K562 (cell line): ENCODE measurements around the gene ZNF749. TPM values are rescaled to one million over a fixed set of nuclear protein-coding genes. Genes with fewer than 3 reads are reported as not detected.

ENCODE experiments used
- DIDO1 ChIP-seq: fragments of 450-650 bp; IDR thresholded peaks from 2 replicates; pipeline ENCODE4 v1.6.1; 2016; ENCODE audit warnings: low read depth, missing biosample characterization, missing genetic modification characterization
- ELF1 ChIP-seq: fragments of 200-800 bp; sonication (Bioruptor generic); IDR thresholded peaks from 2 replicates; pipeline ENCODE4 v1.6.1; 2016; ENCODE audit warnings: missing genetic modification characterization, missing compliant biosample characterization
- MEF2D ChIP-seq: conservative IDR thresholded peaks from 2 replicates; pipeline ENCODE4 v1.6.1; 2016; ENCODE audit warnings: low read depth, missing genetic modification characterization, missing compliant biosample characterization
- SUPT5H ChIP-seq: fragments of 450-650 bp; IDR thresholded peaks from 2 replicates; pipeline ENCODE4 v1.6.1; 2016
- TAF7 ChIP-seq: fragments of 450-650 bp; IDR thresholded peaks from 2 replicates; pipeline ENCODE4 v1.6.1; 2016; ENCODE audit warnings: missing genetic modification characterization, missing compliant biosample characterization
- TRIM25 ChIP-seq: fragments of 450-650 bp; IDR thresholded peaks from 2 replicates; pipeline ENCODE4 v1.7.0; 2016; ENCODE audit warnings: borderline replicate concordance
- ZNF431 ChIP-seq: sonication (generic); formaldehyde crosslinking; IDR thresholded peaks from 2 replicates; pipeline ENCODE4 v1.8.0; 2022; ENCODE audit warnings: mild to moderate bottlenecking, missing genetic modification reagents
- ZNF830 ChIP-seq: fragments of 250-450 bp; sonication (Bioruptor Pico); IDR thresholded peaks from 2 replicates; pipeline ENCODE4 v1.5.0; 2021; ENCODE audit warnings: mild to moderate bottlenecking
- polyA plus RNA-seq, 8 experiments: library from polyadenylated mRNA; depleted of rRNA in 4 of 8; stranded (reverse) in 5 of 8; unstranded in 3 of 8; fragments of >200 nt; fragmentation: Nextera tagmentation in 2 of 8; fragmentation: Illumina TruSeq in 1 of 8; extraction: Ambion mirVana in 2 of 8; extraction: Trizol in 1 of 8; gene quantifications; 2 replicates each; pipeline versions ENCODE4 v1.2.1 to v1.2.3, GENCODE V29; 2011 to 2014; ENCODE audit warnings: inconsistent platforms in 1 of 8, missing spikeins in 1 of 8
- total RNA-seq, 7 experiments: library from RNA; depleted of rRNA in 6 of 7; stranded (reverse); fragments of >200 nt in 6 of 7; fragmentation: Illumina TruSeq in 2 of 7; extraction: Trizol in 2 of 7; gene quantifications; 2 replicates each; pipeline versions ENCODE4 v1.2.1 to v1.2.3, GENCODE V29; 2011 to 2021; ENCODE audit warnings: low replicate concordance in 1 of 7
- TF ChIP-seq, protein P1 (sequence below), 2 experiments: IDR thresholded peaks; 2 replicates each; pipeline ENCODE4 v1.6.1; 2011; ENCODE audit warnings: borderline replicate concordance in 1 of 2, control low read depth in 1 of 2, low read depth in 1 of 2, low read length in 1 of 2, mild to moderate bottlenecking in 1 of 2, mixed read lengths in 1 of 2, moderate library complexity in 1 of 2; ENCODE audit not compliant: insufficient read depth in 1 of 2, insufficient read length in 1 of 2, poor library complexity in 1 of 2, severe bottlenecking in 1 of 2; ENCODE audit errors: extremely low read depth in 1 of 2
- TF ChIP-seq, protein P2 (sequence below): fragments of 250-450 bp; sonication (Bioruptor Pico); IDR thresholded peaks from 2 replicates; pipeline ENCODE4 v1.8.0; 2022; ENCODE audit warnings: moderate library complexity, mild to moderate bottlenecking, inconsistent platforms
- TF ChIP-seq, protein P3 (sequence below): sonication (generic); formaldehyde crosslinking; IDR thresholded peaks from 2 replicates; pipeline ENCODE4 v1.9.0; 2022; ENCODE audit warnings: mild to moderate bottlenecking, missing genetic modification reagents
- TF ChIP-seq, protein P4 (sequence below): fragments of 450-650 bp; IDR thresholded peaks from 2 replicates; pipeline ENCODE4 v1.6.1; 2016; ENCODE audit warnings: low read depth

Gene ZNF749
- total and polyA plus RNA-seq, 9 of the 15 experiments (the other 6 are each of a cell fraction or from before 2014, with no cell fraction given), result 5.3 to 33.2 (median 15.0) TPM

DNA sequence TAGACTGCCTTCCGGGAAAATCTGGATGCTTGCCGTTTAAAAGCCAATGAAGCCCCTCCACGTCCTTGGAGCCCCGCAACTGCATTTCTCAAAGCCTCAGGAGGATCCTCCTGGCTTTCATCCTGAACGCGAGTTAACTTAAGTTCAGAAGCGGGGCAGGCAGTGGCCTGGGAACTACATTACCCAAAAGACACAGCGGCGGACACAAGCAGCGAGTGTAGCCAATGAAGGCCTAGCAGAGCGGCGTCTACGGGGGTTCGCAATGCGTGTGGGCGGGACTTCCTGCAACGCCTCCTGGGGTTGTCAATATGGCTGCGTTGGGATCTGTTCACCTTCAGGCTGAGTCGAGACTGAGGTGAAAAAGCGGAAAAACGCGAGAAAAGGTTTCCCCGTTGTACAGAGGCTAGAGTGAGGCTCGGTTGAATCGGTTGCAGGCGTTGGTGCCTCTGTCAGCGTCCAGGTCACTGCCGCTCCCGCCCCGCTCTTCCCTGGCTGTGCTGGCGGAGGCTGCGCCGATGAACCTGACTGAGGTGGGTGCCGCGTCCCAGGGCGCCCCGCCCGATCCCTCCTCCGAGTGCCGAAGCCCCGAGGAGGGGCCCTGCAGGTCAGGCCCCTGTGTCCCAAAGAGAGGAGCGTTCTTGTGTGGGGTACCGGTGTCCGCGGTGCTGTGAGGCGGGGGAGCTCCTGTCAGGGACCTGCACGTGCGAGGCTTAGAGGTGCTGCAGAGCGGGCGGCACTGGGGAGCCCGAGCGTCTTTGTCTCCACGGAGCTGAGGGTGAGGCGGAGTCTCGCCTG is 24.1 kb upstream of the ZNF749 start, which contains the start of gene ZNF17 (continued):
- TF ChIP-seq, protein P1, sequence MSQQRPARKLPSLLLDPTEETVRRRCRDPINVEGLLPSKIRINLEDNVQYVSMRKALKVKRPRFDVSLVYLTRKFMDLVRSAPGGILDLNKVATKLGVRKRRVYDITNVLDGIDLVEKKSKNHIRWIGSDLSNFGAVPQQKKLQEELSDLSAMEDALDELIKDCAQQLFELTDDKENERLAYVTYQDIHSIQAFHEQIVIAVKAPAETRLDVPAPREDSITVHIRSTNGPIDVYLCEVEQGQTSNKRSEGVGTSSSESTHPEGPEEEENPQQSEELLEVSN (IDR thresholded peaks at IDR 0.05; ENCODE audit: borderline replicate concordance in 1 of 2, extremely low read depth in 1 of 2, insufficient read depth in 1 of 2, insufficient read length in 1 of 2, low read depth in 1 of 2, low read length in 1 of 2, poor library complexity in 1 of 2, severe bottlenecking in 1 of 2), result peak in 1 of 2 experiments; percentile 36
- TF ChIP-seq, protein P2, sequence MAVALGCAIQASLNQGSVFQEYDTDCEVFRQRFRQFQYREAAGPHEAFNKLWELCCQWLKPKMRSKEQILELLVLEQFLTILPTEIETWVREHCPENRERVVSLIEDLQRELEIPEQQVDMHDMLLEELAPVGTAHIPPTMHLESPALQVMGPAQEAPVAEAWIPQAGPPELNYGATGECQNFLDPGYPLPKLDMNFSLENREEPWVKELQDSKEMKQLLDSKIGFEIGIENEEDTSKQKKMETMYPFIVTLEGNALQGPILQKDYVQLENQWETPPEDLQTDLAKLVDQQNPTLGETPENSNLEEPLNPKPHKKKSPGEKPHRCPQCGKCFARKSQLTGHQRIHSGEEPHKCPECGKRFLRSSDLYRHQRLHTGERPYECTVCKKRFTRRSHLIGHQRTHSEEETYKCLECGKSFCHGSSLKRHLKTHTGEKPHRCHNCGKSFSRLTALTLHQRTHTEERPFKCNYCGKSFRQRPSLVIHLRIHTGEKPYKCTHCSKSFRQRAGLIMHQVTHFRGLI (CRISPR knock-in tag), result no peak
- TF ChIP-seq ZNF830 (CRISPR knock-in tag) (no peak), MEF2D (tag) (no peak), ELF1 (tag) (0 out of 2 replicates have a peak, but pooled peaks have one; percentile 27), TAF7 (tag) (0 out of 2 replicates have a peak, but pooled peaks have one; percentile 36), TRIM25 (no peak), SUPT5H (peak; percentile 74), ZNF431 (CRISPR knock-in tag) (no peak), DIDO1 (peak; percentile 63; the same call in 1 of the 2 replicates)
- TF ChIP-seq, protein P3, sequence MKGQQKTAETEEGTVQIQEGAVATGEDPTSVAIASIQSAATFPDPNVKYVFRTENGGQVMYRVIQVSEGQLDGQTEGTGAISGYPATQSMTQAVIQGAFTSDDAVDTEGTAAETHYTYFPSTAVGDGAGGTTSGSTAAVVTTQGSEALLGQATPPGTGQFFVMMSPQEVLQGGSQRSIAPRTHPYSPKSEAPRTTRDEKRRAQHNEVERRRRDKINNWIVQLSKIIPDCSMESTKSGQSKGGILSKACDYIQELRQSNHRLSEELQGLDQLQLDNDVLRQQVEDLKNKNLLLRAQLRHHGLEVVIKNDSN (CRISPR knock-in tag), result peak; percentile 33; the same call in 1 of the 2 replicates
- TF ChIP-seq, protein P4, sequence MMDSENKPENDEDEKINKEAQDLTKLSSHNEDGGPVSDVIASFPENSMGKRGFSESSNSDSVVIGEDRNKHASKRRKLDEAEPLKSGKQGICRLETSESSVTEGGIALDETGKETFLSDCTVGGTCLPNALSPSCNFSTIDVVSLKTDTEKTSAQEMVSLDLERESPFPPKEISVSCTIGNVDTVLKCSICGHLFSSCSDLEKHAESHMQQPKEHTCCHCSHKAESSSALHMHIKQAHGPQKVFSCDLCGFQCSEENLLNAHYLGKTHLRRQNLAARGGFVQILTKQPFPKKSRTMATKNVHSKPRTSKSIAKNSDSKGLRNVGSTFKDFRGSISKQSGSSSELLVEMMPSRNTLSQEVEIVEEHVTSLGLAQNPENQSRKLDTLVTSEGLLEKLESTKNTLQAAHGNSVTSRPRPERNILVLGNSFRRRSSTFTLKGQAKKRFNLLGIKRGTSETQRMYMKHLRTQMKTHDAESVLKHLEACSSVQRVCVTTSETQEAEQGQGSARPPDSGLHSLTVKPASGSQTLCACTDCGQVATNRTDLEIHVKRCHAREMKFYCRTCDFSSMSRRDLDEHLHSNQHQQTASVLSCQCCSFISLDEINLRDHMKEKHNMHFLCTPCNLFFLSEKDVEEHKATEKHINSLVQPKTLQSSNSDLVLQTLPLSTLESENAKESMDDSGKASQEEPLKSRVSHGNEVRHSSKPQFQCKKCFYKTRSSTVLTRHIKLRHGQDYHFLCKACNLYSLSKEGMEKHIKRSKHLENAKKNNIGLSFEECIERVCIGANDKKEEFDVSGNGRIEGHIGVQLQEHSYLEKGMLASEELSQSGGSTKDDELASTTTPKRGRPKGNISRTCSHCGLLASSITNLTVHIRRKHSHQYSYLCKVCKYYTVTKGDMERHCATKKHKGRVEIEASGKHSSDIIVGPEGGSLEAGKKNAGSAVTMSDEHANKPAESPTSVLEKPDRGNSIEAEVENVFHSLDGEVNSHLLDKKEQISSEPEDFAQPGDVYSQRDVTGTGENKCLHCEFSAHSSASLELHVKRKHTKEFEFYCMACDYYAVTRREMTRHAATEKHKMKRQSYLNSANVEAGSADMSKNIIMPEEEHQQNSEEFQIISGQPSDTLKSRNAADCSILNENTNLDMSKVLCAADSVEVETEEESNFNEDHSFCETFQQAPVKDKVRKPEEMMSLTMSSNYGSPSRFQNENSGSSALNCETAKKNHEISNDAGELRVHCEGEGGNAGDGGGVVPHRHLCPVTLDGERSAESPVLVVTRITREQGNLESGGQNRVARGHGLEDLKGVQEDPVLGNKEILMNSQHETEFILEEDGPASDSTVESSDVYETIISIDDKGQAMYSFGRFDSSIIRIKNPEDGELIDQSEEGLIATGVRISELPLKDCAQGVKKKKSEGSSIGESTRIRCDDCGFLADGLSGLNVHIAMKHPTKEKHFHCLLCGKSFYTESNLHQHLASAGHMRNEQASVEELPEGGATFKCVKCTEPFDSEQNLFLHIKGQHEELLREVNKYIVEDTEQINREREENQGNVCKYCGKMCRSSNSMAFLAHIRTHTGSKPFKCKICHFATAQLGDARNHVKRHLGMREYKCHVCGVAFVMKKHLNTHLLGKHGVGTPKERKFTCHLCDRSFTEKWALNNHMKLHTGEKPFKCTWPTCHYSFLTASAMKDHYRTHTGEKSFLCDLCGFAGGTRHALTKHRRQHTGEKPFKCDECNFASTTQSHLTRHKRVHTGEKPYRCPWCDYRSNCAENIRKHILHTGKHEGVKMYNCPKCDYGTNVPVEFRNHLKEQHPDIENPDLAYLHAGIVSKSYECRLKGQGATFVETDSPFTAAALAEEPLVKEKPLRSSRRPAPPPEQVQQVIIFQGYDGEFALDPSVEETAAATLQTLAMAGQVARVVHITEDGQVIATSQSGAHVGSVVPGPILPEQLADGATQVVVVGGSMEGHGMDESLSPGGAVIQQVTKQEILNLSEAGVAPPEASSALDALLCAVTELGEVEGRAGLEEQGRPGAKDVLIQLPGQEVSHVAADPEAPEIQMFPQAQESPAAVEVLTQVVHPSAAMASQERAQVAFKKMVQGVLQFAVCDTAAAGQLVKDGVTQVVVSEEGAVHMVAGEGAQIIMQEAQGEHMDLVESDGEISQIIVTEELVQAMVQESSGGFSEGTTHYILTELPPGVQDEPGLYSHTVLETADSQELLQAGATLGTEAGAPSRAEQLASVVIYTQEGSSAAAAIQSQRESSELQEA, result peak; percentile 57; the same call in 1 of the 2 replicates
